Spinal cord (tissue), 10 donors: ENCODE results near the gene CALN1. TPM values are rescaled to one million over a fixed set of nuclear protein-coding genes. Genes with fewer than 3 reads are reported as not detected.

Experiments
- DNase-seq, 6 donors: peaks; one replicate each; pipeline versions ENCODE4 v3.0.0 to v3.0.0-alpha.2; 2013 to 2015; ENCODE audit warnings: low spot score in 6 of 6, low read depth in 4 of 6
- H3K27ac ChIP-seq: one replicate; pipeline ENCODE4 v1.5.1; 2013; ENCODE audit warnings: low read depth, low read length, control low read depth
- H3K27me3 ChIP-seq: one replicate; pipeline ENCODE4 v1.6.1; 2013; ENCODE audit warnings: low read length; ENCODE audit not compliant: control insufficient read depth, insufficient read depth
- H3K36me3 ChIP-seq: one replicate; pipeline ENCODE4 v1.6.1; 2013; ENCODE audit warnings: low read length; ENCODE audit not compliant: control insufficient read depth, insufficient read depth
- H3K4me1 ChIP-seq: one replicate; pipeline ENCODE4 v1.6.1; 2013; ENCODE audit warnings: low read length; ENCODE audit not compliant: control insufficient read depth, insufficient read depth
- H3K4me3 ChIP-seq: one replicate; pipeline ENCODE4 v1.5.1; 2013; ENCODE audit warnings: low read depth, low read length, control low read depth
- H3K9me3 ChIP-seq: one replicate; pipeline ENCODE4 v1.6.1; 2013; ENCODE audit warnings: low read length; ENCODE audit not compliant: control insufficient read depth, insufficient read depth
- WGBS: methylation state at CpG from one replicate; pipeline ENCODE4 v1.1.5; 2013; ENCODE audit warnings: missing lambda C conversion rate; ENCODE audit not compliant: insufficient coverage; 5-methylcytosine and 5-hydroxymethylcytosine counted together
- polyA plus RNA-seq, 2 donors: library from polyadenylated mRNA; unstranded; fragments of 120-200 nt; gene quantifications; one replicate each; pipeline ENCODE4 v1.2.1, GENCODE V29; 2013; ENCODE audit not compliant: insufficient read length in 2 of 2
- total RNA-seq, 2 donors: library from RNA; depleted of rRNA in 1 of 2; stranded (reverse); fragments of 120-200 nt in 1 of 2; fragments of >200 nt in 1 of 2; gene quantifications; one replicate each; pipeline versions ENCODE4 v1.2.3 to v1.2.4, GENCODE V29; 2013 to 2014
- donor health status: healthy.

The CALN1 gene
- total and polyA plus RNA-seq, 4 donors, result 14.7 to 30.0 (median 22.1) TPM

- DNase-seq, result no peak
- Histone ChIP-seq H3K9me3 (no peaks in the 10 kb centered on the region), H3K4me3 (no peak overlapping the region), H3K27me3 (no peaks in the 10 kb centered on the region), H3K27ac (no peak overlapping the region), H3K36me3 (no peaks in the 10 kb centered on the region), H3K4me1 (peaks cover 3% of the 10 kb centered on the region)
Measured at GRCh38 chr7:71991586-71991985, 420.6 kb downstream of the CALN1 start.

GRCh38 chr7:71990138-71990462, 422.0 kb downstream of the CALN1 start:
- 93% methylated on average over 3 of the region's 7 CpGs for WGBS
- DNase-seq, result no peak
- no peak overlapping the region for H3K4me3 ChIP-seq

GRCh38 chr7:71988201-71988600, 423.9 kb downstream of the CALN1 start:
- H3K9me3 ChIP-seq, result no peaks in the 10 kb centered on the region
- WGBS, result 85% methylated on average over 6 of the region's 7 CpGs
- H3K36me3 ChIP-seq, result no peaks in the 10 kb centered on the region
- peaks cover 3% of the 10 kb centered on the region for H3K4me1 ChIP-seq
- no peaks in the 10 kb centered on the region for H3K27me3 ChIP-seq
- DNase-seq, result no peak
- no peak overlapping the region for H3K4me3 ChIP-seq
- H3K27ac ChIP-seq, result no peak overlapping the region

More at GRCh38 chr7:71990138-71990462, 422.0 kb downstream of the CALN1 start:
- peaks cover 3% of the 10 kb centered on the region for H3K4me1 ChIP-seq
- H3K36me3 ChIP-seq, result no peaks in the 10 kb centered on the region
- no peaks in the 10 kb centered on the region for H3K9me3 ChIP-seq
- no peaks in the 10 kb centered on the region for H3K27me3 ChIP-seq
- no peak overlapping the region for H3K27ac ChIP-seq

GRCh38 chr7:71987200-71987767, 424.9 kb downstream of the CALN1 start:
- 81% methylated on average over 8 of the region's 8 CpGs for WGBS
- H3K4me3 ChIP-seq, result no peak overlapping the region
- DNase-seq, result no peak
- H3K9me3 ChIP-seq, result no peaks in the 10 kb centered on the region
- peaks cover 3% of the 10 kb centered on the region for H3K4me1 ChIP-seq
- no peaks in the 10 kb centered on the region for H3K27me3 ChIP-seq
- no peak overlapping the region for H3K27ac ChIP-seq
- no peaks in the 10 kb centered on the region for H3K36me3 ChIP-seq

- H3K36me3 ChIP-seq, result no peaks in the 10 kb centered on the region
- H3K4me3 ChIP-seq, result no peak overlapping the region
- DNase-seq, result no peak
- WGBS, result 100% methylated on average over 1 of the region's 2 CpGs
- no peaks in the 10 kb centered on the region for H3K27me3 ChIP-seq
- no peaks in the 10 kb centered on the region for H3K9me3 ChIP-seq
- H3K4me1 ChIP-seq, result peaks cover 3% of the 10 kb centered on the region
- no peak overlapping the region for H3K27ac ChIP-seq
Measured at GRCh38 chr7:71984348-71984747, 427.8 kb downstream of the CALN1 start.

- Histone ChIP-seq H3K4me3 (no peak overlapping the region), H3K36me3 (no peaks in the 10 kb centered on the region), H3K27me3 (no peaks in the 10 kb centered on the region), H3K9me3 (no peaks in the 10 kb centered on the region), H3K4me1 (peaks cover 2% of the 10 kb centered on the region), H3K27ac (no peak overlapping the region)
- 100% methylated on average over 2 of the region's 4 CpGs for WGBS
- no peak for DNase-seq
Measured at GRCh38 chr7:71982851-71983250, 429.3 kb downstream of the CALN1 start.

- H3K27me3 ChIP-seq, result no peaks in the 10 kb centered on the region
- no peak for DNase-seq
- no peaks in the 10 kb centered on the region for H3K4me1 ChIP-seq
- WGBS, result 72% methylated on average over 7 of the region's 7 CpGs
- no peak overlapping the region for H3K27ac ChIP-seq
- no peaks in the 10 kb centered on the region for H3K9me3 ChIP-seq
- H3K36me3 ChIP-seq, result no peaks in the 10 kb centered on the region
- no peak overlapping the region for H3K4me3 ChIP-seq
Measured at GRCh38 chr7:71976645-71977044, 435.5 kb downstream of the CALN1 start.

GRCh38 chr7:71974611-71975010, 437.5 kb downstream of the CALN1 start:
- H3K27me3 ChIP-seq, result no peaks in the 10 kb centered on the region
- H3K4me1 ChIP-seq, result no peaks in the 10 kb centered on the region
- 78% methylated on average over 7 of the region's 7 CpGs for WGBS
- H3K4me3 ChIP-seq, result no peak overlapping the region
- no peak overlapping the region for H3K27ac ChIP-seq
- H3K9me3 ChIP-seq, result no peaks in the 10 kb centered on the region
- no peak for DNase-seq
- H3K36me3 ChIP-seq, result no peaks in the 10 kb centered on the region

GRCh38 chr7:71972534-71972933, 439.6 kb downstream of the CALN1 start:
- Histone ChIP-seq H3K4me3 (no peak overlapping the region), H3K36me3 (no peaks in the 10 kb centered on the region), H3K4me1 (no peaks in the 10 kb centered on the region), H3K27ac (no peak overlapping the region), H3K27me3 (no peaks in the 10 kb centered on the region), H3K9me3 (no peaks in the 10 kb centered on the region)
- WGBS, result 43% methylated on average over 5 of the region's 7 CpGs
- peak in 1 of 6 donors; percentile 81 for DNase-seq

- peak in 1 of 6 donors; percentile 62 for DNase-seq
- H3K27me3 ChIP-seq, result no peaks in the 10 kb centered on the region
- 93% methylated on average over 2 of the region's 3 CpGs for WGBS
- no peaks in the 10 kb centered on the region for H3K4me1 ChIP-seq
- no peaks in the 10 kb centered on the region for H3K9me3 ChIP-seq
- H3K4me3 ChIP-seq, result no peak overlapping the region
- no peaks in the 10 kb centered on the region for H3K36me3 ChIP-seq
- H3K27ac ChIP-seq, result no peak overlapping the region
Measured at GRCh38 chr7:71970725-71971124, 441.4 kb downstream of the CALN1 start.
